ENCODE measurements around the gene FLII.

The FLII gene

GRCh38 chr17:18245038-18245776 lies 13.3 kb downstream of the FLII start:
- DNase-seq (ENCODE audit: low read depth), result no peak

GRCh38 chr17:18241229-18241871 lies 17.2 kb downstream of the FLII start:
- DNase-seq (ENCODE audit: low read depth), result no peak

- DNase-seq (ENCODE audit: low read depth), result no peak
These were observed 18.1 kb downstream of the FLII start for GRCh38 chr17:18240449-18240848.

- no peak for DNase-seq (ENCODE audit: low read depth)
These were observed 20.2 kb downstream of the FLII start for GRCh38 chr17:18238299-18238698.

GRCh38 chr17:18237461-18237860 lies 21.1 kb downstream of the FLII start:
- DNase-seq (ENCODE audit: low read depth), result no peak

- DNase-seq (ENCODE audit: low read depth), result no peak
These were observed 22.0 kb downstream of the FLII start for GRCh38 chr17:18236494-18236893.

GRCh38 chr17:18235743-18236256 lies 22.7 kb downstream of the FLII start:
- DNase-seq (ENCODE audit: low read depth), result no peak

GRCh38 chr17:18234853-18235380 lies 23.6 kb downstream of the FLII start:
- no peak for DNase-seq (ENCODE audit: low read depth)

- no peak for DNase-seq (ENCODE audit: low read depth)
These were observed 24.6 kb downstream of the FLII start for GRCh38 chr17:18233803-18234518.

- no peak for DNase-seq (ENCODE audit: low read depth)
These were observed 27.4 kb downstream of the FLII start for GRCh38 chr17:18231164-18231563.

- DNase-seq (ENCODE audit: low read depth), result no peak
These were observed 28.0 kb downstream of the FLII start for GRCh38 chr17:18230288-18231141.

- DNase-seq (ENCODE audit: low read depth), result no peak
These were observed 28.8 kb downstream of the FLII start for GRCh38 chr17:18229771-18230170.

GRCh38 chr17:18229254-18229653 lies 29.3 kb downstream of the FLII start:
- no peak for DNase-seq (ENCODE audit: low read depth)

- no peak for DNase-seq (ENCODE audit: low read depth)
These were observed 30.3 kb downstream of the FLII start for GRCh38 chr17:18228176-18228682.

- no peak for DNase-seq (ENCODE audit: low read depth)
These were observed 30.9 kb downstream of the FLII start for GRCh38 chr17:18227635-18228034.

- no peak for DNase-seq (ENCODE audit: low read depth)
These were observed 32.1 kb downstream of the FLII start for GRCh38 chr17:18226284-18226945.

GRCh38 chr17:18225642-18226283 lies 32.8 kb downstream of the FLII start:
- DNase-seq (ENCODE audit: low read depth), result no peak

- DNase-seq (ENCODE audit: low read depth), result peak; percentile 91
These were observed 33.4 kb downstream of the FLII start, which contains the start of gene LLGL1 for GRCh38 chr17:18225121-18225641. Gene LLGL1, plus strand, starts transcription at chr17:18225635. Its CDS starts 48 bp downstream, at chr17:18225683.

- DNase-seq (ENCODE audit: low read depth), result no peak
These were observed 34.0 kb downstream of the FLII start for GRCh38 chr17:18224387-18225120.
